ENCODE data around the gene COL23A1. TPM values are rescaled to one million over a fixed set of nuclear protein-coding genes. Genes with fewer than 3 reads are reported as not detected.

COL23A1 gene
- total and polyA plus RNA-seq, 2 of the 8 experiments (the other 6 are each of a cell fraction or from before 2014, with no cell fraction given) = 3.1 to 4.7 TPM

GRCh38 chr5:178519804-178520203 lies 70.4 kb downstream of the COL23A1 start (continued):
- TF ChIP-seq CBX8 (IDR thresholded peaks at IDR 0.05; ENCODE audit: borderline replicate concordance, low read depth, low read length) = no peak
- TF ChIP-seq CHD1 (IDR thresholded peaks at IDR 0.05; ENCODE audit: low read depth, low read length) = no peak

Data from H1 (cell line).